ENCODE measurements around the gene MAOB. TPM values are rescaled to one million over a fixed set of nuclear protein-coding genes. Genes with fewer than 3 reads are reported as not detected.

MAOB gene
- total and polyA plus RNA-seq, 8 donors = 1.2 to 16.0 (median 10.2) TPM

GRCh38 chrX:43735534-43735933 is 146.7 kb downstream of the MAOB start:
- DNase-seq = no peak
- Histone ChIP-seq H3K4me1 (no peaks in the 10 kb centered on the region), H3K36me3 (peaks cover 0 to 57% (median 50%) of the 10 kb centered on the region in 4 donors), H3K27ac (no peak overlapping the region), H3K9me3 (no peaks in the 10 kb centered on the region), H3K27me3 (no peaks in the 10 kb centered on the region), H3K4me3 (no peak overlapping the region)
- intact Hi-C loops (cut with DNase I; ENCODE audit: low total_unique reads) = no loop called here
- TF ChIP-seq EP300 (IDR thresholded peaks at IDR 0.05) (no peak), POLR2A (IDR thresholded peaks at IDR 0.05) (no peak), POLR2AphosphoS5 (IDR thresholded peaks at IDR 0.05) (no peak), CTCF (IDR thresholded peaks at IDR 0.05) (no peak)
- 54 to 81% (median 67%) methylated on average over 6 of the region's 6 CpGs for WGBS, 5 donors

DNA sequence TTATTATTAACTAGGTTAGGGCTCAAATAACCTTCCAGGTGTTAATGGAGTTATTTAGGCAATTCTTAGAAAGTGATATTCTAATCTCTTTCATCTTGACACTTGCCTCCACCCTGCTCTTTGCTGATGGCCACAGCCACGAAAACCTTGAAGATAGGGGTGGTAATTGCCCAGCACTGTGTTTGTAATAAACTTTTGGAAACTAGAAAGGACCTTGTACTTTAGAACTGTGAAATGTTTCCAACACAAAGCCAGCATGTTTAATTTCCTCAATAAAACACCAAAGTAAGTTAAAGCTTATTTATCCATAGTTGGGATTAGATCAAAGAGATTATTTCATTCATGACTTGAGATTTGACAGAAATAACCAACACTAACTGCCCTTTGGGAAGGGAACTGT is 147.8 kb downstream of the MAOB start:
- no peak for DNase-seq
- H3K27ac ChIP-seq = no peak overlapping the region
- WGBS, 5 donors = 20 to 46% (median 31%) methylated on average over 1 of the region's 1 CpG

DNA sequence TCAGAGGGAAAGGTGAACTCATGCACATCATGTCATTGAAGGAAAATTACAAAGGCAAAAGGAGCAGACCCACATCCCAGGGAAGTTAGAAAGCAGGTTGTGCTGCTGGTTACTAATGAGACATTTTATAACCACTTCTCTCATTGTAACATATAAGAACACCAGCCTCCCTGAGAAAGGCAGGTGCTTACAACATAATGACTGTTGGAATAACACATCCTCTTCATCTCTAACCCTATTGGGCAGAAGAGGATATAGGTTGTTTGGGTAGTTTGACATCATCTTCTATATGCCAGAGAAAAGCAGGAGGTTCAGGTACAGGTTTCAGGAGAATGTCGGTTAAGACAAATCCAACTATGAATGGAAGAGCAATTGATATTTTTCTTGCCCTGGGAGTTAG is 148.6 kb downstream of the MAOB start:
- 86 to 100% (median 90%) methylated on average over 1 of the region's 1 CpG for WGBS, 5 donors
- H3K27ac ChIP-seq = no peak overlapping the region
- TF ChIP-seq EP300 (IDR thresholded peaks at IDR 0.05) = no peak
- no peak for TF ChIP-seq POLR2AphosphoS5 (IDR thresholded peaks at IDR 0.05)
- no peak for TF ChIP-seq CTCF (IDR thresholded peaks at IDR 0.05)
- no peak for TF ChIP-seq POLR2A (IDR thresholded peaks at IDR 0.05)
- H3K4me1 ChIP-seq = no peaks in the 10 kb centered on the region
- H3K9me3 ChIP-seq = no peaks in the 10 kb centered on the region
- no peak for DNase-seq
- peaks cover 0 to 55% (median 51%) of the 10 kb centered on the region in 4 donors for H3K36me3 ChIP-seq
- H3K4me3 ChIP-seq = no peak overlapping the region
- no peaks in the 10 kb centered on the region for H3K27me3 ChIP-seq
- intact Hi-C loops (cut with DNase I; ENCODE audit: low total_unique reads) = no loop called here

More for the DNA sequence above, 147.8 kb downstream of the MAOB start:
- no peaks in the 10 kb centered on the region for H3K9me3 ChIP-seq
- TF ChIP-seq CTCF (IDR thresholded peaks at IDR 0.05) = no peak
- TF ChIP-seq POLR2A (IDR thresholded peaks at IDR 0.05) = no peak
- no peak for TF ChIP-seq POLR2AphosphoS5 (IDR thresholded peaks at IDR 0.05)
- TF ChIP-seq EP300 (IDR thresholded peaks at IDR 0.05) = no peak
- H3K36me3 ChIP-seq = peaks cover 0 to 57% (median 52%) of the 10 kb centered on the region in 4 donors
- H3K4me1 ChIP-seq = no peaks in the 10 kb centered on the region
- intact Hi-C loops (cut with DNase I; ENCODE audit: low total_unique reads) = no loop called here
- H3K27me3 ChIP-seq = no peaks in the 10 kb centered on the region
- H3K4me3 ChIP-seq = no peak overlapping the region

DNA sequence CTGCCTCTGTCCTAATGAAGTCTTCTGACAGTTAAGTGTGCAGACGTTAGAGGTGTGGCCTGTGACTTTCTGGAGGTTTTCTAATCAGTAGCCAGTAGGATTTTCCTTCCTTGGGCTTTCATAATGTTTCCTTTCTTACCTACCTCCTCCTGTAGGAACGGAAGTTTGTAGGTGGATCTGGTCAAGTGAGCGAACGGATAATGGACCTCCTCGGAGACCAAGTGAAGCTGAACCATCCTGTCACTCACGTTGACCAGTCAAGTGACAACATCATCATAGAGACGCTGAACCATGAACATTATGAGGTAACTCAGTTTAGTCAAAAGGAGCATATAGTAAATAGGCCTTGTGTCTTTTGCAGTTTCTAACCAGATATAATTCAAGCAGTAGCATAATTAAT is 151.2 kb downstream of the MAOB start:
- intact Hi-C loops (cut with DNase I; ENCODE audit: low total_unique reads) = no loop called here
- Histone ChIP-seq H3K27ac (no peak overlapping the region), H3K4me1 (peaks cover 0 to 5% (median 0%) of the 10 kb centered on the region in 4 donors), H3K9me3 (no peaks in the 10 kb centered on the region), H3K4me3 (no peak overlapping the region), H3K27me3 (no peaks in the 10 kb centered on the region), H3K36me3 (peaks cover 0 to 48% (median 39%) of the 10 kb centered on the region in 4 donors)
- no peak for DNase-seq
- 86 to 95% (median 90%) methylated on average over 7 of the region's 7 CpGs for WGBS, 5 donors
- TF ChIP-seq POLR2AphosphoS5 (IDR thresholded peaks at IDR 0.05) (no peak), EP300 (IDR thresholded peaks at IDR 0.05) (no peak), CTCF (IDR thresholded peaks at IDR 0.05) (no peak), POLR2A (IDR thresholded peaks at IDR 0.05) (no peak)

Data from stomach (tissue), 9 donors.